Neutrophil (primary cell): ENCODE measurements around the gene SAP30BP.

Experiments used
- H3K27ac ChIP-seq: fragments of 200-600 bp; sonication (generic); 2 replicates; pipeline ENCODE4 v1.5.1; 2016; ENCODE audit warnings: mild to moderate bottlenecking, moderate library complexity
- H3K27me3 ChIP-seq: fragments of 200-600 bp; sonication (generic); 2 replicates; pipeline ENCODE4 v1.6.0; 2016; ENCODE audit warnings: mild to moderate bottlenecking
- H3K36me3 ChIP-seq: fragments of 200-600 bp; sonication (generic); 2 replicates; pipeline ENCODE4 v1.5.1; 2017
- H3K4me1 ChIP-seq, 2 experiments: fragments of 200-600 bp in 1 of 2; sonication (generic) in 1 of 2; 1 replicate in 1 of 2; 2 replicates in 1 of 2; pipeline versions ENCODE4 v1.5.1 to v1.6.1; 2013 to 2016; ENCODE audit warnings: low read depth in 1 of 2, low read length in 1 of 2, mild to moderate bottlenecking in 1 of 2, moderate library complexity in 1 of 2; ENCODE audit not compliant: control insufficient read depth in 1 of 2, insufficient read depth in 1 of 2
- H3K4me3 ChIP-seq, 2 experiments: fragments of 200-600 bp in 1 of 2; sonication (generic) in 1 of 2; 1 replicate in 1 of 2; 2 replicates in 1 of 2; pipeline ENCODE4 v1.5.1; 2013 to 2016; ENCODE audit warnings: low read depth in 1 of 2, low read length in 1 of 2, mild to moderate bottlenecking in 1 of 2, moderate library complexity in 1 of 2
- H3K9me3 ChIP-seq: fragments of 200-600 bp; sonication (generic); 2 replicates; pipeline ENCODE4 v1.5.1; 2016
- TF ChIP-seq, protein P1 (sequence below): fragments of 200-600 bp; sonication (generic); IDR thresholded peaks from 2 replicates; pipeline ENCODE4 v1.5.1; 2016; ENCODE audit warnings: antibody characterized with exemption

Gene SAP30BP

DNA sequence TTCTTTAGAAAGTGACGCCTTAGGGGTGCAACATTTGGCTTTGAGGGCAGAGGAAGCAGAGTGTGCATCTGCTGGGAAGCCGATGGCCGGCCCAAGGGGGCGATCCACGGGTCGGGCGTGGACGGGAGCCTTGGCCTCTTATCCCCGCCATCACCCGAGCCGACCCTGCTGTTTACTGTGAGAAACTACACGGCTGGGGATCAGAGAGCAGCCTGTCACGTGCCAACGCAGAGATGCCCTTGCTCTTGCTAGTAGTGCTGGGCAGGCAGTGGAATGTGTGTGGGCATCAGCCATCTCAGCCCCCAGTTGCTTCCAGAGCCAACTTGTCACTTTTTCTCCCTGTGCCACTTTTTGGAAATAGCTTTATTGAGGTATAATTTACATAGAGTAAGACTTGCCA is 27.4 kb downstream of the SAP30BP start:
- Histone ChIP-seq H3K4me1 (peaks cover 7% of the 10 kb centered on the region in 2 experiments), H3K36me3 (peaks cover 67% of the 10 kb centered on the region), H3K9me3 (no peaks in the 10 kb centered on the region), H3K4me3 (no peak overlapping the region), H3K27ac (no peak overlapping the region), H3K27me3 (no peaks in the 10 kb centered on the region)
- TF ChIP-seq, protein P1, sequence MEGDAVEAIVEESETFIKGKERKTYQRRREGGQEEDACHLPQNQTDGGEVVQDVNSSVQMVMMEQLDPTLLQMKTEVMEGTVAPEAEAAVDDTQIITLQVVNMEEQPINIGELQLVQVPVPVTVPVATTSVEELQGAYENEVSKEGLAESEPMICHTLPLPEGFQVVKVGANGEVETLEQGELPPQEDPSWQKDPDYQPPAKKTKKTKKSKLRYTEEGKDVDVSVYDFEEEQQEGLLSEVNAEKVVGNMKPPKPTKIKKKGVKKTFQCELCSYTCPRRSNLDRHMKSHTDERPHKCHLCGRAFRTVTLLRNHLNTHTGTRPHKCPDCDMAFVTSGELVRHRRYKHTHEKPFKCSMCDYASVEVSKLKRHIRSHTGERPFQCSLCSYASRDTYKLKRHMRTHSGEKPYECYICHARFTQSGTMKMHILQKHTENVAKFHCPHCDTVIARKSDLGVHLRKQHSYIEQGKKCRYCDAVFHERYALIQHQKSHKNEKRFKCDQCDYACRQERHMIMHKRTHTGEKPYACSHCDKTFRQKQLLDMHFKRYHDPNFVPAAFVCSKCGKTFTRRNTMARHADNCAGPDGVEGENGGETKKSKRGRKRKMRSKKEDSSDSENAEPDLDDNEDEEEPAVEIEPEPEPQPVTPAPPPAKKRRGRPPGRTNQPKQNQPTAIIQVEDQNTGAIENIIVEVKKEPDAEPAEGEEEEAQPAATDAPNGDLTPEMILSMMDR: no peak

DNA sequence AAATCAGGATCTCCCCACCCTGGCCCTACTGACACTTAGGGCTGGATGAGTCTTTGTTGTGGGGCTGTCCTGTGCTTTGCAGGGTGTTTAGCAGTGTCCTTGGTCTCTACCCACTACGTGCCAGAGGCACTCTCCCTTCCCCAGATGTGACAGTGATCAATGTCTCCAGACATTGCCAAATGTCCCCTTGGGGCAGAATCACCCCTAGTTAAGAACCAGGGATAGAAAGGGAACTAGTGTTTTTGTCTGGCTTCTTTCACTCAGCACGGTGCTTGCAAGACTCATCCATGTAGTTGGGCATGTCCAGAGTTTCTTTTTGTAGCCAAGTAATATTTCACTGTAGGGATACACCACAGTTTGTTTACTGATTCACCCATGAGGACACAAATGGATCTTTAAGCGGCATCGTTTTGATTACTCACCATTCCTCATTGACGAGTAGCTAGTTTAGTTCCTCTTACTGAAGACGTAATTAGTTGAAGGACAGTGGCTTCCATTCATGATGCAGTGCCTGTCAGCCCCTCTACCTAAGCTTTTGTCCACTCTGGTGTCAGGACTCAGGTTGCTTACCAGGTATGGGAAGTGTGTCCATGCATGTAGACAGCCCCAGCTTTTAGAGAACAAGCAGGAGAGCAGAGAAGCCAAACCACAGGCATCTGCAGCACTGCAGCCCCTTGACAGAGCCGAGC is 28.1 kb downstream of the SAP30BP start:
- no peaks in the 10 kb centered on the region for H3K4me1 ChIP-seq
- no peak overlapping the region for H3K4me3 ChIP-seq
- TF ChIP-seq, protein P1: no peak
- H3K36me3 ChIP-seq: peaks cover 74% of the 10 kb centered on the region
- H3K9me3 ChIP-seq: no peaks in the 10 kb centered on the region
- H3K27me3 ChIP-seq: no peaks in the 10 kb centered on the region
- no peak overlapping the region for H3K27ac ChIP-seq

DNA sequence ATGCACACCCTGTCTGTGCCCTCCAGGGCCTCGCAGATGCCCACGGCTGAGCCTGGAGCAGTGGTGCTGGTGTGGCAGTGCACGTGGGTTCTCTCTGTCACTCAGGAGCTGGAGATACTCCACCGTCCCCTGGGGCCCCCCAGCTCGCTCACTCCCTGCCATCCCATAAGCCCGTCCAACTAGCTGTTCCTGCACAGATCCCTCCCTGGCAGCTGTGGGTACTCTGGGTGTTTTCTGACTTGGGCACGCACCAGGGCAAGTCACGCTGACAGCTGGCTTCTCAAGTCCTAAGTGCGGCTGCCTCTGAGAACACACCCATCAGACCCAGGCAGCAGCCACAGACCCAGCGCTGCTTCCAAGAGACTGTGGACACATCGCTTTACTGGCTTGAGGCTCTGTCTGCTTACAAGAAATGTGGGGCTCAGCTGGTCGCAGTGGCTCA is 28.7 kb downstream of the SAP30BP start:
- Histone ChIP-seq H3K27ac (no peak overlapping the region), H3K36me3 (peaks cover 80% of the 10 kb centered on the region), H3K4me3 (no peak overlapping the region), H3K27me3 (no peaks in the 10 kb centered on the region), H3K9me3 (no peaks in the 10 kb centered on the region), H3K4me1 (no peaks in the 10 kb centered on the region)
- TF ChIP-seq, protein P1: no peak

DNA sequence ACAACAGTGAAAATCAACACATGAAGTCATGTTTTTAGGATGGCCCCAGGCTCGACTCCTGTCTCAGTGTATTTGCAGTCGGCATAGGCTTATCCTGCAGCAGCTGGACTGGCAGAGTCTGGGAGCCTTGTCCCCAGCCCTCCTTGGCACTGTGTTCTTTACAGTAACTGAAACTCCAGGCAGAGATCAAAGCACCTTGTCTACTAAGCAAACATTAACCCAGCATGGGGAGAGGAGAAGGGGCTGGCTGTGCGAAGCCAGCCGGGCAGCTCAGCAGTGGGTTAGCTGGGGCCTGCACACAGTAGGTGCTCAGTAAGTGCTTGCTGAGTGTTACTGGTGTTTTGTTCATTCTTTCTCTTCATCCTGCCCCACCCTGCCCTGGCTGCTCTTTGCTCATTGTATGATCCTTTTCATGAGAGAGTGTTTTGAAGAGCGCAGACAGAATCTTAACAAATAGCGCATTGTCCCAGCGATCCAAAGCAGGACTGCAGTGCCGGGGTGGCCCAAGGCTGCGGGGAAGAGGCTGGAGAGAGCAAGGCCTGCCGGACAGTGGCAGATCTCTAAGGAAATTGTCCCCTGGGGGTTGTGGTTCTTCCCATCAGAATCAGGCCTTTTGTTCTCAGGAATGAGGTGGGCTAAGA is 30.6 kb downstream of the SAP30BP start:
- H3K27me3 ChIP-seq: no peaks in the 10 kb centered on the region
- H3K27ac ChIP-seq: no peak overlapping the region
- no peaks in the 10 kb centered on the region for H3K4me1 ChIP-seq
- no peak overlapping the region for H3K4me3 ChIP-seq
- H3K36me3 ChIP-seq: peaks cover 90% of the 10 kb centered on the region
- H3K9me3 ChIP-seq: no peaks in the 10 kb centered on the region
- TF ChIP-seq, protein P1: no peak

DNA sequence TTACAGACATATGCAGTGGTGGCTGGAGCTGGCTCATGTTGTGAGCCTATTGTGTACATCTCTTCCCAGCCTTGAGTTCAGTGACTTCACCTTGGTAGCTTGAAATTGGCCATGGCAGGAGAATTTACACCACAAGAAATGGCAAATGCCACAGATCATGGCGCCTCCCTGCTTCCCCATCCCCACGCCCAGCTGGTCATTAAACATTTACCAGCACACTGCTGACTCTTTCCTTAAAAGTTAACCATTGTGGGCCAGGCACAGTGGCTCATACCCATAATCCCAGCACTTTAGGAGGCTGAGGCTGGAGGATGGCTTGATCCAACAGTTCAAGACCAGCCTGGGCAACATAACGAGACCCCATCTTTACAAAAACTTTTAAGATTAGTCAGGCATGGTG is 31.5 kb downstream of the SAP30BP start:
- no peaks in the 10 kb centered on the region for H3K9me3 ChIP-seq

More for the DNA sequence above, 31.5 kb downstream of the SAP30BP start:
- H3K4me1 ChIP-seq: no peaks in the 10 kb centered on the region
- H3K36me3 ChIP-seq: peaks cover 91% of the 10 kb centered on the region
- H3K27ac ChIP-seq: no peak overlapping the region
- no peak overlapping the region for H3K4me3 ChIP-seq
- H3K27me3 ChIP-seq: no peaks in the 10 kb centered on the region
- TF ChIP-seq, protein P1: no peak
